K562 (cell line): ENCODE results near the gene ACTRT3. TPM values are rescaled to one million over a fixed set of nuclear protein-coding genes. Genes with fewer than 3 reads are reported as not detected.
A peak's percentile ranks its signal among the peaks of the same experiment; 100 is the strongest.

ENCODE experiments used
- BRF1 ChIP-seq: IDR thresholded peaks from 3 replicates; pipeline ENCODE4 v1.6.1; 2011; ENCODE audit warnings: borderline replicate concordance, mild to moderate bottlenecking; ENCODE audit not compliant: insufficient read length; ENCODE audit errors: extremely low read depth
- CTCF ChIP-seq, 3 experiments: IDR thresholded peaks in 2 of 3; conservative IDR thresholded peaks in 1 of 3; 2 replicates each; pipeline ENCODE4 v1.5.1; 2011 to 2012; ENCODE audit warnings: low read length in 3 of 3, mild to moderate bottlenecking in 3 of 3, control low read depth in 2 of 3, improper control_type of control experiment in 1 of 3, inconsistent platforms in 1 of 3, low read depth in 1 of 3, mixed read lengths in 1 of 3, moderate library complexity in 1 of 3; ENCODE audit not compliant: insufficient read depth in 2 of 3
- E2F4 ChIP-seq: sonication (generic); formaldehyde crosslinking; IDR thresholded peaks from 2 replicates; pipeline ENCODE4 v1.8.0; 2022; ENCODE audit warnings: mild to moderate bottlenecking, low read depth, missing genetic modification reagents
- HINFP ChIP-seq: fragments of 450-650 bp; conservative IDR thresholded peaks from 2 replicates; pipeline ENCODE4 v1.6.1; 2016; ENCODE audit warnings: missing genetic modification characterization, low read depth, mild to moderate bottlenecking, control low read depth, missing compliant biosample characterization
- MEF2D ChIP-seq: conservative IDR thresholded peaks from 2 replicates; pipeline ENCODE4 v1.6.1; 2016; ENCODE audit warnings: low read depth, missing genetic modification characterization, missing compliant biosample characterization
- NONO ChIP-seq, 2 experiments: fragments of 200-400 bp in 1 of 2; fragments of 450-650 bp in 1 of 2; formaldehyde crosslinking in 1 of 2; IDR thresholded peaks; 2 replicates each; pipeline ENCODE4 v1.6.1; 2017; ENCODE audit warnings: low read depth in 2 of 2, mild to moderate bottlenecking in 2 of 2, moderate library complexity in 2 of 2, low read length in 1 of 2
- POLR2A ChIP-seq: fragments of 450-650 bp; conservative IDR thresholded peaks from 2 replicates; pipeline ENCODE4 v1.6.1; 2016
- SRF ChIP-seq, 2 experiments: fragments of 250-450, 450-650 bp in 1 of 2; sonication (Bioruptor Pico) in 1 of 2; sonication (generic) in 1 of 2; formaldehyde crosslinking; IDR thresholded peaks; 2 replicates each; pipeline versions ENCODE4 v1.5.0 to v1.5.1; 2020 to 2022; ENCODE audit warnings: mild to moderate bottlenecking in 1 of 2, missing genetic modification reagents in 1 of 2
- ZBED1 ChIP-seq: IDR thresholded peaks from 2 replicates; pipeline ENCODE4 v1.6.1; 2014
- ZHX1 ChIP-seq: fragments of 150-350 bp; conservative IDR thresholded peaks from 2 replicates; pipeline ENCODE4 v1.6.1; 2014; ENCODE audit warnings: low read length
- ZNF232 ChIP-seq: sonication (generic); formaldehyde crosslinking; IDR thresholded peaks from 2 replicates; pipeline ENCODE4 v1.8.0; 2022; ENCODE audit warnings: mild to moderate bottlenecking, missing genetic modification reagents
- ZNF263 ChIP-seq: sonication (generic); formaldehyde crosslinking; IDR thresholded peaks from 2 replicates; pipeline ENCODE4 v1.8.0; 2022; ENCODE audit warnings: mild to moderate bottlenecking, missing genetic modification reagents, borderline replicate concordance
- ZNF316 ChIP-seq: fragments of 450-650 bp; IDR thresholded peaks from 2 replicates; pipeline ENCODE4 v1.6.1; 2016
- ZNF398 ChIP-seq: fragments of 250-450 bp; sonication (Bioruptor Pico); IDR thresholded peaks from 2 replicates; pipeline ENCODE4 v1.8.0; 2021; ENCODE audit warnings: moderate library complexity, mild to moderate bottlenecking, inconsistent platforms
- ZNF444 ChIP-seq: fragments of 250-450 bp; sonication (Bioruptor Pico); IDR thresholded peaks from 2 replicates; pipeline ENCODE4 v1.4.0; 2020; ENCODE audit warnings: mild to moderate bottlenecking, moderate library complexity
- ZNF79 ChIP-seq: fragments of 250-450 bp; sonication (Bioruptor Pico); IDR thresholded peaks from 2 replicates; pipeline ENCODE4 v1.4.0; 2020; ENCODE audit warnings: low read depth, mild to moderate bottlenecking, moderate library complexity
- polyA plus RNA-seq, 8 experiments: library from polyadenylated mRNA; depleted of rRNA in 4 of 8; stranded (reverse) in 5 of 8; unstranded in 3 of 8; fragments of >200 nt; fragmentation: Nextera tagmentation in 2 of 8; fragmentation: Illumina TruSeq in 1 of 8; extraction: Ambion mirVana in 2 of 8; extraction: Trizol in 1 of 8; gene quantifications; 2 replicates each; pipeline versions ENCODE4 v1.2.1 to v1.2.3, GENCODE V29; 2011 to 2014; ENCODE audit warnings: inconsistent platforms in 1 of 8, missing spikeins in 1 of 8
- total RNA-seq, 7 experiments: library from RNA; depleted of rRNA in 6 of 7; stranded (reverse); fragments of >200 nt in 6 of 7; fragmentation: Illumina TruSeq in 2 of 7; extraction: Trizol in 2 of 7; gene quantifications; 2 replicates each; pipeline versions ENCODE4 v1.2.1 to v1.2.3, GENCODE V29; 2011 to 2021; ENCODE audit warnings: low replicate concordance in 1 of 7

The ACTRT3 gene
- total and polyA plus RNA-seq, 9 of the 15 experiments (the other 6 are each of a cell fraction or from before 2014, with no cell fraction given), result 0.06 to 0.11 (median 0.07) TPM; not detected in 5

- TF ChIP-seq ZBED1 (0 out of 2 replicates have a peak, but pooled peaks have one; percentile 49), ZNF79 (no peak), ZNF263 (CRISPR knock-in tag) (0 out of 2 replicates have a peak, but pooled peaks have one; percentile 9), ZNF398 (CRISPR knock-in tag) (no peak), POLR2A (peak; percentile 99), E2F4 (0 out of 2 replicates have a peak, but pooled peaks have one; percentile 66), BRF1 (no peak), ZNF444 (CRISPR knock-in tag) (no peak), MEF2D (tag) (no peak; the same call in 1 of the 2 replicates), ZNF316 (no peak), ZHX1 (peak; percentile 61; the same call in 1 of the 2 replicates), NONO (IDR thresholded peaks at IDR 0.05; ENCODE audit: low read depth in 2 of 2, low read length in 1 of 2) (peak in 1 of 2 experiments; percentile 58; a peak in 1 of 4 replicates), ZNF232 (CRISPR knock-in tag) (0 out of 2 replicates have a peak, but pooled peaks have one; percentile 76), HINFP (no peak), SRF (CRISPR knock-in tag; IDR thresholded peaks at IDR 0.05) (peak in 1 of 2 experiments; percentile 79; a peak in 1 of 4 replicates), CTCF (IDR thresholded peaks at IDR 0.05 in 2 of 3, conservative IDR thresholded peaks at IDR 0.05 in 1 of 3; ENCODE audit: insufficient read depth in 2 of 3, low read depth in 1 of 3, low read length in 3 of 3) (peak; percentile 21 to 37 (median 29); a peak in 2 of 6 replicates)
These were observed 3.8 kb upstream of the ACTRT3 start, which contains the start of gene MYNN (continued) for GRCh38 chr3:169772897-169773816.
